Liver (tissue), 3 donors: Measurements from ENCODE around the gene DCXR.

Experiments used
- JUND ChIP-seq, 2 donors: IDR thresholded peaks; 2 replicates each; pipeline ENCODE4 v1.6.1; 2016; ENCODE audit warnings: antibody characterized with exemption in 2 of 2
- RAD21 ChIP-seq, 2 donors: IDR thresholded peaks; 2 replicates each; pipeline ENCODE4 v1.6.1; 2016; ENCODE audit warnings: antibody characterized with exemption in 2 of 2, mild to moderate bottlenecking in 2 of 2
- TF ChIP-seq, protein P1 (sequence below): IDR thresholded peaks from 2 replicates; pipeline ENCODE4 v1.6.1; 2016; ENCODE audit warnings: antibody characterized with exemption
- TF ChIP-seq, protein P2 (sequence below): fragments of 150-350 bp; IDR thresholded peaks from 2 replicates; pipeline ENCODE4 v1.5.1; 2017; ENCODE audit warnings: improper control_type of control experiment, low read depth, low read length; ENCODE audit not compliant: missing input control
- donor health status: healthy.
- donor health status: healthy.

DNA sequence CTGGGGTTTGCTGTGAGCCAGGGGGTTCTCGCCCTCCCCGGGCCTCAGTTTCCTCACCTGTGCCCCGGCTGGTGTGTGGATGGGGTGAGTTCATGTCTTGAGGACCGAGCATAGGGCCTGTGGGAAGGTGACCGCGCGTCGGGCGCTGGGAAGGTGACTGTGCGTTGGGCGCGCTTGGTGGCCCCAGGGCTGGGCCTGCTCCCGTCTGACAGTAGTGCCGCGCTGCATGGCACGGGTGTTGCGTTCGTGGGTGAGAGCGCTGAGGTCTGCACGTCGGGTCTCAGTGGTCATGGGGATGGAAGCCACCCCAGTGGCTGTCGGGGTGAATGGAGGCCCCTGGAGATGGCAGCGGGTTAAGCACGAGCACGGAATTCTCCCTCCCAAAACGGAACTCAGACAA lies 50.9 kb downstream of the DCXR start:
- TF ChIP-seq, protein P1, sequence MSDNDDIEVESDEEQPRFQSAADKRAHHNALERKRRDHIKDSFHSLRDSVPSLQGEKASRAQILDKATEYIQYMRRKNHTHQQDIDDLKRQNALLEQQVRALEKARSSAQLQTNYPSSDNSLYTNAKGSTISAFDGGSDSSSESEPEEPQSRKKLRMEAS, result no peak
- TF ChIP-seq, protein P2, sequence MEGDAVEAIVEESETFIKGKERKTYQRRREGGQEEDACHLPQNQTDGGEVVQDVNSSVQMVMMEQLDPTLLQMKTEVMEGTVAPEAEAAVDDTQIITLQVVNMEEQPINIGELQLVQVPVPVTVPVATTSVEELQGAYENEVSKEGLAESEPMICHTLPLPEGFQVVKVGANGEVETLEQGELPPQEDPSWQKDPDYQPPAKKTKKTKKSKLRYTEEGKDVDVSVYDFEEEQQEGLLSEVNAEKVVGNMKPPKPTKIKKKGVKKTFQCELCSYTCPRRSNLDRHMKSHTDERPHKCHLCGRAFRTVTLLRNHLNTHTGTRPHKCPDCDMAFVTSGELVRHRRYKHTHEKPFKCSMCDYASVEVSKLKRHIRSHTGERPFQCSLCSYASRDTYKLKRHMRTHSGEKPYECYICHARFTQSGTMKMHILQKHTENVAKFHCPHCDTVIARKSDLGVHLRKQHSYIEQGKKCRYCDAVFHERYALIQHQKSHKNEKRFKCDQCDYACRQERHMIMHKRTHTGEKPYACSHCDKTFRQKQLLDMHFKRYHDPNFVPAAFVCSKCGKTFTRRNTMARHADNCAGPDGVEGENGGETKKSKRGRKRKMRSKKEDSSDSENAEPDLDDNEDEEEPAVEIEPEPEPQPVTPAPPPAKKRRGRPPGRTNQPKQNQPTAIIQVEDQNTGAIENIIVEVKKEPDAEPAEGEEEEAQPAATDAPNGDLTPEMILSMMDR, result no peak
- TF ChIP-seq RAD21 (IDR thresholded peaks at IDR 0.05) (no peak), JUND (IDR thresholded peaks at IDR 0.05) (no peak)
